ENCODE data around the gene TYW1. TPM values are rescaled to one million over a fixed set of nuclear protein-coding genes. Genes with fewer than 3 reads are reported as not detected.
"Not testable (repeated sequence)": the region's sequence is repeated elsewhere in the genome, so short reads cannot be mapped to it uniquely, and the experiment has no call there.

The TYW1 gene
- total RNA-seq, 4 donors from 2014 or later = 10.7 to 14.2 (median 13.0) TPM

GRCh38 chr7:66974986-66975590 is 21.5 kb upstream of the TYW1 start:
- H3K27me3 ChIP-seq = no peaks in the 10 kb centered on the region
- no peaks in the 10 kb centered on the region for H3K36me3 ChIP-seq
- no peaks in the 10 kb centered on the region for H3K4me1 ChIP-seq
- TF ChIP-seq EP300 (IDR thresholded peaks at IDR 0.05) (no peak), CTCF (IDR thresholded peaks at IDR 0.05) (no peak), POLR2A (IDR thresholded peaks at IDR 0.05; ENCODE audit: low read depth) (no peak), POLR2AphosphoS5 (IDR thresholded peaks at IDR 0.05) (no peak)
- H3K4me3 ChIP-seq = no peak overlapping the region
- H3K27ac ChIP-seq (replicated peaks in 1 of 4) = no peak overlapping the region
- 97% methylated on average over 15 of the region's 15 CpGs for WGBS
- intact Hi-C loops (cut with DNase I) = no loop called here
- no peak for DNase-seq (ENCODE audit: extremely low spot score)
- H3K9me3 ChIP-seq = peaks cover 0 to 7% (median 0%) of the 10 kb centered on the region in 4 donors

- WGBS = 97% methylated on average over 3 of the region's 5 CpGs
- H3K4me3 ChIP-seq; H3K4me1 ChIP-seq; intact Hi-C loops (cut with DNase I); H3K36me3 ChIP-seq; H3K27ac ChIP-seq (replicated peaks in 1 of 4); DNase-seq (ENCODE audit: extremely low spot score); H3K27me3 ChIP-seq: not testable (repeated sequence)
- H3K9me3 ChIP-seq = peaks cover 0 to 13% (median 0%) of the 10 kb centered on the region in 4 donors
These were observed 18.3 kb upstream of the TYW1 start for GRCh38 chr7:66978312-66978711.

GRCh38 chr7:66979013-66979412 is 17.6 kb upstream of the TYW1 start:
- DNase-seq (ENCODE audit: extremely low spot score); H3K4me1 ChIP-seq; H3K27me3 ChIP-seq; intact Hi-C loops (cut with DNase I); H3K4me3 ChIP-seq; H3K36me3 ChIP-seq: not testable (repeated sequence)
- Histone ChIP-seq H3K27ac (replicated peaks in 1 of 4) (peak overlapping the region in 1 of 4 donors; percentile 27), H3K9me3 (peaks cover 0 to 13% (median 0%) of the 10 kb centered on the region in 4 donors)
- 88% methylated on average over 2 of the region's 2 CpGs for WGBS

- 85% methylated on average over 1 of the region's 1 CpG for WGBS
- not testable (repeated sequence) for DNase-seq (ENCODE audit: extremely low spot score); H3K4me3 ChIP-seq; H3K36me3 ChIP-seq; H3K4me1 ChIP-seq; H3K27me3 ChIP-seq; H3K27ac ChIP-seq (replicated peaks in 1 of 4)
- peaks cover 0 to 13% (median 0%) of the 10 kb centered on the region in 4 donors for H3K9me3 ChIP-seq
- intact Hi-C loops (cut with DNase I) = loop anchor here (10.0 kb wide), 1 partner anchor 136 kb away; no protein-coding TSS in a partner anchor
These were observed 16.3 kb upstream of the TYW1 start for GRCh38 chr7:66980336-66980735.

GRCh38 chr7:66989552-66989951 is 7.1 kb upstream of the TYW1 start:
- intact Hi-C loops (cut with DNase I) = loop anchor here (10.0 kb wide), 1 partner anchor 145 kb away; no protein-coding TSS in a partner anchor
- Histone ChIP-seq H3K36me3 (peaks cover 70 to 79% (median 72%) of the 10 kb centered on the region in 4 donors), H3K4me1 (peaks cover 23 to 31% (median 28%) of the 10 kb centered on the region in 4 donors)
- H3K9me3 ChIP-seq; DNase-seq (ENCODE audit: extremely low spot score); H3K27me3 ChIP-seq; H3K4me3 ChIP-seq; H3K27ac ChIP-seq (replicated peaks in 1 of 4): not testable (repeated sequence)
- WGBS = 100% methylated on average over 1 of the region's 3 CpGs

- peaks cover 30 to 41% (median 39%) of the 10 kb centered on the region in 4 donors for H3K4me1 ChIP-seq
- WGBS = 16% methylated on average over 4 of the region's 5 CpGs
- intact Hi-C loops (cut with DNase I); H3K9me3 ChIP-seq; H3K27me3 ChIP-seq; DNase-seq (ENCODE audit: extremely low spot score): not testable (repeated sequence)
- peaks cover 42 to 55% (median 49%) of the 10 kb centered on the region in 4 donors for H3K36me3 ChIP-seq
- peak overlapping the region; percentile 98 to 100 (median 99) for H3K27ac ChIP-seq (replicated peaks in 1 of 4)
- H3K4me3 ChIP-seq = peak overlapping the region; percentile 84 to 95 (median 86)
These were observed 2.6 kb upstream of the TYW1 start for GRCh38 chr7:66994051-66994450.

- Histone ChIP-seq H3K27ac (replicated peaks in 1 of 4) (peak overlapping the region; percentile 98 to 100 (median 99)), H3K4me3 (peak overlapping the region; percentile 84 to 95 (median 86)), H3K36me3 (peaks cover 36 to 56% (median 48%) of the 10 kb centered on the region in 4 donors), H3K4me1 (peaks cover 30 to 41% (median 39%) of the 10 kb centered on the region in 4 donors)
- DNase-seq (ENCODE audit: extremely low spot score); H3K27me3 ChIP-seq; H3K9me3 ChIP-seq; intact Hi-C loops (cut with DNase I): not testable (repeated sequence)
- TF ChIP-seq EP300 (IDR thresholded peaks at IDR 0.05) (peak; percentile 66), CTCF (IDR thresholded peaks at IDR 0.05) (peak in 2 of 3 experiments; percentile 18 to 37), POLR2AphosphoS5 (IDR thresholded peaks at IDR 0.05) (peak; percentile 67 to 79)
- WGBS = 0% methylated on average over 9 of the region's 9 CpGs
These were observed 2.0 kb upstream of the TYW1 start for GRCh38 chr7:66994691-66995049.

Data from esophagus muscularis mucosa (tissue), 4 donors.